Bronchial epithelial cell (primary cell): ENCODE results near the gene PRIMPOL. TPM values are rescaled to one million over a fixed set of nuclear protein-coding genes. Genes with fewer than 3 reads are reported as not detected.

Experiments
- DNase-seq: peaks from one replicate; pipeline ENCODE4 v3.0.0-alpha.2; 2010; ENCODE audit warnings: low read depth
- FAIRE-seq: peaks from 2 replicates; lab custom pipeline; 2011; peaks lifted over from hg19 to GRCh38; lab: Jason Lieb, UNC
- H3K27me3 ChIP-seq: 2 replicates; pipeline ENCODE4 v1.5.1; 2011; ENCODE audit warnings: low read length; ENCODE audit not compliant: control insufficient read depth, insufficient read depth
- H3K36me3 ChIP-seq: 2 replicates; pipeline ENCODE4 v1.5.1; 2011; ENCODE audit warnings: low read length; ENCODE audit not compliant: control insufficient read depth, insufficient read depth
- H3K4me3 ChIP-seq: 2 replicates; pipeline ENCODE4 v1.5.1; 2011; ENCODE audit warnings: mild to moderate bottlenecking, low read depth, low read length, control low read depth
- total RNA-seq: library from RNA; depleted of rRNA; stranded (reverse); fragments of >200 nt; gene quantifications from 2 replicates; pipeline ENCODE4 v1.2.1, GENCODE V29; 2014
- TF ChIP-seq, protein P1 (sequence below): IDR thresholded peaks from 2 replicates; pipeline ENCODE4 v1.5.1; 2011; ENCODE audit warnings: mild to moderate bottlenecking, moderate library complexity, low read length, control low read depth, inconsistent platforms; ENCODE audit not compliant: insufficient read depth, severe bottlenecking

PRIMPOL gene
- total RNA-seq, 1 donor from 2014 or later: 6.3 TPM

DNA sequence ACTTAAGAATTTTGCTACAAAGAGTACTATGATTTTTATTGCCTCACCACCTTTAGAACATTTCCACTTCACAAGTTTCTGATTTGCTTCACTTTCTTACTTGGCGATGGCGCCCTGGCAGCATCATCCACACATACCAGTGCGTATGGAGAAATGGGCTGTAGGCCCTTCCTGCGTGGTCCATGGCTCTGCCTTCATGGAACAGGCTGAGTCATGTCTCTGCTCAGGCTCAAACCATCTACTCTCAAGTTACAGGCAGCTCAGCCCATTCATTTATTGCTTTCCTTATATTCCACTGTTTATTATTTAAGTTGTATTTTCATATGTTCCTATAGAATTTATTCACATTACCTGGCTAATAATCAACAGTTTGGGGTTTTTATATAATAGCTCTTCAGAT, 21.4 kb upstream of the PRIMPOL start:
- no peak for DNase-seq
- peaks cover 6% of the 10 kb centered on the region for H3K36me3 ChIP-seq
- TF ChIP-seq, protein P1, sequence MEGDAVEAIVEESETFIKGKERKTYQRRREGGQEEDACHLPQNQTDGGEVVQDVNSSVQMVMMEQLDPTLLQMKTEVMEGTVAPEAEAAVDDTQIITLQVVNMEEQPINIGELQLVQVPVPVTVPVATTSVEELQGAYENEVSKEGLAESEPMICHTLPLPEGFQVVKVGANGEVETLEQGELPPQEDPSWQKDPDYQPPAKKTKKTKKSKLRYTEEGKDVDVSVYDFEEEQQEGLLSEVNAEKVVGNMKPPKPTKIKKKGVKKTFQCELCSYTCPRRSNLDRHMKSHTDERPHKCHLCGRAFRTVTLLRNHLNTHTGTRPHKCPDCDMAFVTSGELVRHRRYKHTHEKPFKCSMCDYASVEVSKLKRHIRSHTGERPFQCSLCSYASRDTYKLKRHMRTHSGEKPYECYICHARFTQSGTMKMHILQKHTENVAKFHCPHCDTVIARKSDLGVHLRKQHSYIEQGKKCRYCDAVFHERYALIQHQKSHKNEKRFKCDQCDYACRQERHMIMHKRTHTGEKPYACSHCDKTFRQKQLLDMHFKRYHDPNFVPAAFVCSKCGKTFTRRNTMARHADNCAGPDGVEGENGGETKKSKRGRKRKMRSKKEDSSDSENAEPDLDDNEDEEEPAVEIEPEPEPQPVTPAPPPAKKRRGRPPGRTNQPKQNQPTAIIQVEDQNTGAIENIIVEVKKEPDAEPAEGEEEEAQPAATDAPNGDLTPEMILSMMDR: no peak
- no peak for FAIRE-seq
- H3K4me3 ChIP-seq: no peak overlapping the region
- H3K27me3 ChIP-seq: no peaks in the 10 kb centered on the region

DNA sequence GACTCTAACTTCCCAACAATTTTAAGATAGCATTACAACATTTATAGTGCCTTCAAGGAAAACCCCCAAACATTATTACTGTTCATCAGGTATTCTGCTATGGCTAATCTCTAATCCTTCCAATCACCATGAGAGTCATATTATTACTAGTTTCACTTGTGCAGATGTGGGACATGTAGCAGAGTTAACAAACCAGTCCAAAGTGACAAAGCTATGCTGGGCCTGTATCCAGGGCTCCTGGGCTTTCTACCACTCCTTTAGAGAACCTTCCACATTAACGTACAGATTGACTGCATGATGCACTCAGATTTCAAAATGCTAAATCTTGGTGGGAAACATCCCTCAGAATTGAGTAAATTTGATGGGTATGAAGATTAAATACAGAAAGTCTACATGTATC, 16.7 kb upstream of the PRIMPOL start:
- peaks cover 18% of the 10 kb centered on the region for H3K36me3 ChIP-seq
- FAIRE-seq: no peak
- TF ChIP-seq, protein P1: no peak

DNA sequence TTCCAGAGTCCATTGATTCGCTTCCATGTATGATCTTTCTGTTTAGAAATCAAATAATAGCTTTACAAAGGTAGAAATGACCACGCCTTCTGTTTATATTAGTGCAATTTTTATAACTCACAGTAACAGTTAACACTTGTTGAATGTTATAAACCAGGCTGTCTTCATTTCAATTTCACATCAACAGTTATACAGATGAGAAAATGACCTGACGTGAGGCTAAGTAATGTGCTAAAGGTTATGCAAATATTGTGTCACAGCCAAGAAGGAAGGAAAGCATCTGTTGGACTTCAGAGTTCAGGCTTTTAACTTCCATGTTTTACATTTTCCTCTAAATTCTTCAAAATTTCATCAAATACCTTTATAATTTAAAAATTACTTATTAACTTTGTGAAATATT, 14.2 kb upstream of the PRIMPOL start:
- FAIRE-seq (no peak), DNase-seq (no peak)
- Histone ChIP-seq H3K36me3 (peaks cover 18% of the 10 kb centered on the region), H3K4me3 (no peak overlapping the region), H3K27me3 (no peaks in the 10 kb centered on the region)
- TF ChIP-seq, protein P1: no peak

More for the DNA sequence above, 16.7 kb upstream of the PRIMPOL start:
- H3K27me3 ChIP-seq: no peaks in the 10 kb centered on the region
- no peak overlapping the region for H3K4me3 ChIP-seq
- no peak for DNase-seq

DNA sequence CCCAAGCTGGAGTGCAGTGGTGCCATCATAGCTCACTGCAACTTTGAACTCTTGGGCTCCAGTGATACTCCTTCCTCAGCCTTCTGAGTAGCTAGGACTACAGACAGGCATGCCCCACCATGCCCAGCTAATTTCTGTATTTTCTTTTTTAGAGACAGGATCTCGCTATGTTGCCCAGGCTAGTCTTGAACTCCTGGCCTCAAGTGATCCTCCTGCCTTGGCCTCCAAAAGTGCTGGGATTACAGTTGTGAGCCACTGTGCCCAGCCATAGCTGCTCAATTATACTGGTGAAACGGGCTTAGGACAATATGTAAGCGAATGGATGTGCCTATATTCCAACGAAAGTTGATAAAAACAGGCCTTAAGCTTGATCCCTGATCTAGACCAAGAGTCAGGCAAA, 13.4 kb upstream of the PRIMPOL start:
- no peak for DNase-seq
- no peaks in the 10 kb centered on the region for H3K27me3 ChIP-seq
- H3K36me3 ChIP-seq: peaks cover 17% of the 10 kb centered on the region
- H3K4me3 ChIP-seq: no peak overlapping the region
- no peak for FAIRE-seq
- TF ChIP-seq, protein P1: no peak

DNA sequence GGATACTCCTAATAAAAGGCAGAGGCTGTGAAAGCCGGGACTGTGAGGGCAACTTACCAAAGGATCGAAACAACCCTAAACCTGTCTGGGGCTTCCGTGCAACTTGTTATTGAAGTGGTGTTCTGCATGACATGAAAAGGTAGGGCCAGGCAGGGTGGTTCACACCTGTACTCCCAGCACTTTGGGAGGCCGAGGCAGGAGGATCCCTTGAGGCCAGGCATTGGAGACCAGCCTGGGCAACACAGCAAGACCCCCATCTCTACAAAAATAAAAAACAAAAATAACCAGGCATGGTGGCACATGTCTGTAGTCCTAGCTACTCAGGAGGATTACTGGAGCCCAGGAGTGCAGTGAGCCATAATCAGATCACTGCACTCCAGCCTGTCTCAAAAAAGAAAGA, 12.6 kb upstream of the PRIMPOL start:
- Histone ChIP-seq H3K27me3 (no peaks in the 10 kb centered on the region), H3K4me3 (no peak overlapping the region), H3K36me3 (peaks cover 16% of the 10 kb centered on the region)
- TF ChIP-seq, protein P1: no peak
- DNase-seq (no peak), FAIRE-seq (no peak)

DNA sequence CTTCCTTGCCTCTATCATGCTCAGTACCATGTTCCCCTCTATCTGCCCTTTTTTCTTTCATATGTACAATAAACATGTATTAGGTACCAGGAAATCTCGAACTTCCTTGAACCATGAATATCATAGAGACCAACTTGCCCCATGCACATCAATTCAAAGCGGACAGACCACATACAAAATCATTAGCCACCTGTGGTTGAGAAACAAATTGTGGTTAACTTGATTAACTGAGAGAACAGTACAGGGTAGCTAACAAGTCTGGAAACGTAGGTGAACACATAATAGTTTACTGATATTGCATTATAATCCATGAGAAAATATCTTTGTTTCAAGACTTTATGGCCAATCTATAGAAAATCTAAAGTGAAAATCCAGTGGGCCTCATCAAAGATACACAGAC, 8.5 kb upstream of the PRIMPOL start:
- DNase-seq (no peak), FAIRE-seq (no peak)
- no peaks in the 10 kb centered on the region for H3K27me3 ChIP-seq
- TF ChIP-seq, protein P1: no peak
- H3K36me3 ChIP-seq: peaks cover 13% of the 10 kb centered on the region
- no peak overlapping the region for H3K4me3 ChIP-seq
